ENCODE measurements around the gene GAS2. TPM values are rescaled to one million over a fixed set of nuclear protein-coding genes. Genes with fewer than 3 reads are reported as not detected.

Gene GAS2
- total RNA-seq, result 1 to 10 TPM; 1.1 to 2.9 (median 2.6) TPM

GRCh38 chr11:22666325-22666687 lies at the start of gene GAS2:
TSS of gene GAS2 (plus strand) at chr11:22666611. CDS start at chr11:22674870, 8,259 bp downstream.
- intact Hi-C loops (cut with DNase I; ENCODE audit: low total_unique reads), result loop anchor here (5.0 to 10.0 kb wide), 2 partner anchors 39 to 158 kb away; partner anchors contain the start of genes FANCF and SVIP
- ATAC-seq (peak in 1 of 2 donors; percentile 29), DNase-seq (no peak)
- no peak for TF ChIP-seq POLR2A (IDR thresholded peaks at IDR 0.05)
- TF ChIP-seq, protein P1, sequence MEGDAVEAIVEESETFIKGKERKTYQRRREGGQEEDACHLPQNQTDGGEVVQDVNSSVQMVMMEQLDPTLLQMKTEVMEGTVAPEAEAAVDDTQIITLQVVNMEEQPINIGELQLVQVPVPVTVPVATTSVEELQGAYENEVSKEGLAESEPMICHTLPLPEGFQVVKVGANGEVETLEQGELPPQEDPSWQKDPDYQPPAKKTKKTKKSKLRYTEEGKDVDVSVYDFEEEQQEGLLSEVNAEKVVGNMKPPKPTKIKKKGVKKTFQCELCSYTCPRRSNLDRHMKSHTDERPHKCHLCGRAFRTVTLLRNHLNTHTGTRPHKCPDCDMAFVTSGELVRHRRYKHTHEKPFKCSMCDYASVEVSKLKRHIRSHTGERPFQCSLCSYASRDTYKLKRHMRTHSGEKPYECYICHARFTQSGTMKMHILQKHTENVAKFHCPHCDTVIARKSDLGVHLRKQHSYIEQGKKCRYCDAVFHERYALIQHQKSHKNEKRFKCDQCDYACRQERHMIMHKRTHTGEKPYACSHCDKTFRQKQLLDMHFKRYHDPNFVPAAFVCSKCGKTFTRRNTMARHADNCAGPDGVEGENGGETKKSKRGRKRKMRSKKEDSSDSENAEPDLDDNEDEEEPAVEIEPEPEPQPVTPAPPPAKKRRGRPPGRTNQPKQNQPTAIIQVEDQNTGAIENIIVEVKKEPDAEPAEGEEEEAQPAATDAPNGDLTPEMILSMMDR (IDR thresholded peaks at IDR 0.05 in 4 of 5, conservative IDR thresholded peaks at IDR 0.05 in 1 of 5), result no peak
- no peaks in the 10 kb centered on the region for H3K36me3 ChIP-seq
- H3K4me1 ChIP-seq, result peaks cover 17 to 27% of the 10 kb centered on the region in 2 donors
- no peaks in the 10 kb centered on the region for H3K9me3 ChIP-seq
- peak within 1 kb of the TSS; percentile 63 to 75 (median 70) for H3K4me3 ChIP-seq
- in situ Hi-C loops (cut with MboI; ENCODE audit: low sequenced_read_pairs in 4 of 4), result loop anchor here in 1 of 4 donors (25.0 kb wide), 1 partner anchor 479 kb away; the partner anchor contains the start of gene ANO5
- peak within 1 kb of the TSS; percentile 70 to 84 (median 82) for H3K27ac ChIP-seq
- no peaks in the 10 kb centered on the region for H3K27me3 ChIP-seq

GRCh38 chr11:22617868-22618267 lies 48.5 kb upstream of the GAS2 start:
- no peaks in the 10 kb centered on the region for H3K27me3 ChIP-seq
- intact Hi-C loops (cut with DNase I; ENCODE audit: low total_unique reads), result no loop called here
- no peak for TF ChIP-seq POLR2A (IDR thresholded peaks at IDR 0.05)
- TF ChIP-seq, protein P1 (IDR thresholded peaks at IDR 0.05 in 4 of 5, conservative IDR thresholded peaks at IDR 0.05 in 1 of 5), result no peak
- H3K36me3 ChIP-seq, result no peaks in the 10 kb centered on the region
- no peak for DNase-seq
- no peak overlapping the region for H3K4me3 ChIP-seq
- H3K4me1 ChIP-seq, result no peaks in the 10 kb centered on the region
- ATAC-seq, result no peak
- no peaks in the 10 kb centered on the region for H3K9me3 ChIP-seq
- in situ Hi-C loops (cut with MboI; ENCODE audit: low sequenced_read_pairs in 4 of 4), result no loop called here
- no peak overlapping the region for H3K27ac ChIP-seq

GRCh38 chr11:22624742-22625447 lies 41.5 kb upstream of the GAS2 start:
- in situ Hi-C loops (cut with MboI; ENCODE audit: low sequenced_read_pairs in 4 of 4), result no loop called here
- no peaks in the 10 kb centered on the region for H3K27me3 ChIP-seq
- intact Hi-C loops (cut with DNase I; ENCODE audit: low total_unique reads), result loop anchor here (5.0 to 10.0 kb wide), 3 partner anchors 42 to 430 kb away; partner anchors contain the start of genes ANO5, GAS2 and SVIP
- H3K4me1 ChIP-seq, result peaks cover 12 to 13% of the 10 kb centered on the region in 2 donors
- H3K4me3 ChIP-seq, result peak overlapping the region; percentile 75 to 98 (median 88)
- peak; percentile 67 to 70 for ATAC-seq
- no peak for TF ChIP-seq POLR2A (IDR thresholded peaks at IDR 0.05)
- TF ChIP-seq, protein P1 (IDR thresholded peaks at IDR 0.05 in 4 of 5, conservative IDR thresholded peaks at IDR 0.05 in 1 of 5), result peak in 2 of 5 experiments; percentile 52 to 54
- no peaks in the 10 kb centered on the region for H3K9me3 ChIP-seq
- H3K36me3 ChIP-seq, result no peaks in the 10 kb centered on the region
- H3K27ac ChIP-seq, result peak overlapping the region; percentile 80 to 87 (median 86)
- peak; percentile 29 to 53 for DNase-seq

DNA sequence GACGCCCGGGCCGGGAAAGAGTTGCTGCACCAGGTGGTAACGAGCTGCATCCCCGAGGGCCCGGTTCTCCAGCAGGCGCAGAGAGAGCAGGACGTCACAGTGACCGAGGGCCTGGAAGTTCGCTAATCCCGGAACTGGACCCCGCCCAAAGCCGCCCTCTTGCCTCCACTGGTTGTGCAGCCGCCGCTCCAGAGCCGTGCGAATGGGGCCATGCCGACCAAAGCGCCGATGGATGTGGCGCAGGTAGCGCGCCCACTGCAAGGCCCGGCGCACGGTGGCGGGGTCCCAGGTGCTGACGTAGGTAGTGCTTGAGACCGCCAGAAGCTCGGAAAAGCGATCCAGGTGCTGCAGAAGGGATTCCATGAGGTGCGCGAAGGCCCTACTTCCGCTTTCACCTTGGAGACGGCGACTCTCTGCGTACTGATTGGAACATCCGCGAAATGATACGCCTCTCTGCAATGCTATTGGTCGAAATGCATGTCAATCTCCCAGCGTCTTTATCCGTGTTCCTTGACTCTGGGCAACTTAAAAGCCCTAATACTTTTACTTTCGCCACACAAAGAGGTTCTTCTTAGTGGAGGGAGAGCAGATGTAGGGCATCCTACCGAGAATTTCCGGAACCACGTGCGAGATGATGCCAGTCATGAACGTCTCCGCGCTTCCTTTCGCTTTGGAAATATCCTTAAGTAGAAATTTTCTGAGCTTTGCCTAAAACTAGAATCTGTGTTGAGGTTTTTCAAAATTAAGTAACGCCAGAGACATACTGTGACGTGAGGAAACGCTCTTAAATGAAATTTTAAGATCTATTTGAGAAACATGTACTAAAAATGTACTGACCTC lies 40.7 kb upstream of the GAS2 start, which contains the start of gene FANCF:
TSS of gene FANCF (minus strand) at position 376 of the 840 bp plus-strand sequence. CDS start at position 363, 13 bp downstream.
- ATAC-seq, result peak; percentile 99 to 100
- Histone ChIP-seq H3K27ac (peak within 1 kb of the TSS; percentile 80 to 87 (median 86)), H3K4me1 (peaks cover 12 to 13% of the 10 kb centered on the region in 2 donors), H3K4me3 (peak within 1 kb of the TSS; percentile 75 to 98 (median 88)), H3K36me3 (no peaks in the 10 kb centered on the region), H3K27me3 (no peaks in the 10 kb centered on the region), H3K9me3 (no peaks in the 10 kb centered on the region)
- intact Hi-C loops (cut with DNase I; ENCODE audit: low total_unique reads) (loop anchor here (5.0 to 10.0 kb wide), 3 partner anchors 42 to 431 kb away; partner anchors contain the start of genes ANO5, GAS2 and SVIP), in situ Hi-C loops (cut with MboI; ENCODE audit: low sequenced_read_pairs in 4 of 4) (no loop called here)
- DNase-seq, result peak; percentile 93
- TF ChIP-seq, protein P1 (IDR thresholded peaks at IDR 0.05 in 4 of 5, conservative IDR thresholded peaks at IDR 0.05 in 1 of 5), result no peak
- no peak for TF ChIP-seq POLR2A (IDR thresholded peaks at IDR 0.05)
